ENCODE measurements around the gene TMEM147. TPM values are rescaled to one million over a fixed set of nuclear protein-coding genes. Genes with fewer than 3 reads are reported as not detected.
A peak's percentile ranks its signal among the peaks of the same experiment; 100 is the strongest.

The TMEM147 gene
- total and polyA plus RNA-seq, 2 of the 13 experiments (the other 11 are each of a cell fraction or from before 2014, with no cell fraction given), result 141 to 176 TPM

- CTCF ChIA-PET (ENCODE audit: low intra/inter-chr PET ratio, low total read pairs), result no interaction called here
- DNase-seq (ENCODE audit: low spot score), result no peak
- Histone ChIP-seq H3K4me3 (replicated peaks in 1 of 3; ENCODE audit: insufficient read depth in 1 of 3, low read depth in 2 of 3, low read length in 3 of 3) (no peak overlapping the region), H3K36me3 (replicated peaks in 1 of 2; ENCODE audit: control insufficient read depth in 1 of 2, insufficient read depth in 2 of 2, low read length in 2 of 2) (no peaks in the 10 kb centered on the region; a peak in 1 of 5 replicates), H2AFZ (ENCODE audit: low read length) (no peak overlapping the region), H3K4me1 (ENCODE audit: insufficient read depth, low read length) (peaks cover 36% of the 10 kb centered on the region), H3K4me2 (ENCODE audit: low read depth, low read length) (no peak overlapping the region), H3K9me3 (ENCODE audit: low read length) (no peaks in the 10 kb centered on the region), H3K27ac (ENCODE audit: extremely low read length, insufficient read depth, low read length) (no peak overlapping the region), H3K9ac (ENCODE audit: insufficient read depth, low read depth, low read length) (no peak overlapping the region), H3K27me3 (ENCODE audit: control insufficient read depth in 1 of 2, insufficient read depth in 2 of 2, low read length in 2 of 2) (no peaks in the 10 kb centered on the region), H4K20me1 (ENCODE audit: insufficient read depth, low read length) (no peaks in the 10 kb centered on the region), H3K79me2 (ENCODE audit: insufficient read depth, low read length) (peaks cover 7% of the 10 kb centered on the region)
- POLR2A ChIA-PET, result interaction anchor here (0.8 kb wide), 1 partner anchor 26 kb away, joined by 5 read pairs; the partner anchor contains the start of gene DMKN
- intact Hi-C loops (cut with micrococcal nuclease; ENCODE audit: unreplicated experiment) (no loop called here), in situ Hi-C loops (cut with HindIII; ENCODE audit: extremely low pct_ligation_motif_present, low pct_unique_long_range_greater_than_20kb) (no loop called here)
- FAIRE-seq, result no peak
- no peak for TF ChIP-seq ZNF205 (CRISPR knock-in tag; IDR thresholded peaks at IDR 0.05)
- no peak for TF ChIP-seq YY1 (IDR thresholded peaks at IDR 0.05; ENCODE audit: insufficient read depth, insufficient replicate concordance, low read depth, low read length)
- 87% methylated on average over 6 of the region's 6 CpGs for WGBS (ENCODE audit: low lambda C conversion rate)
- ATAC-seq, result no peak
- BruUV-seq (replicated peaks), result no TSS peak
Measured at GRCh38 chr19:35539314-35539713, 6.1 kb upstream of the TMEM147 start.

GRCh38 chr19:35539850-35540249 lies 5.6 kb upstream of the TMEM147 start:
- CTCF ChIA-PET (ENCODE audit: low intra/inter-chr PET ratio, low total read pairs), result no interaction called here
- TF ChIP-seq ZBTB33 (CRISPR knock-in tag; IDR thresholded peaks at IDR 0.05) (peak; percentile 89), ZFP91 (CRISPR knock-in tag; IDR thresholded peaks at IDR 0.05; ENCODE audit: borderline replicate concordance) (peak; percentile 36; the same call in 1 of the 2 replicates), ZNF746 (CRISPR knock-in tag; IDR thresholded peaks at IDR 0.05) (0 out of 2 replicates have a peak, but pooled peaks have one; percentile 13), ZNF530 (CRISPR knock-in tag; IDR thresholded peaks at IDR 0.05; ENCODE audit: low read depth) (no peak), ZNF33A (CRISPR knock-in tag; IDR thresholded peaks at IDR 0.05; ENCODE audit: borderline replicate concordance) (no peak), EED (CRISPR knock-in tag; IDR thresholded peaks at IDR 0.05) (no peak), ZNF3 (CRISPR knock-in tag; IDR thresholded peaks at IDR 0.05) (no peak), NFRKB (IDR thresholded peaks at IDR 0.05) (no peak), ZNF629 (CRISPR knock-in tag; conservative IDR thresholded peaks at IDR 0.05) (no peak), MBD4 (IDR thresholded peaks at IDR 0.05; ENCODE audit: borderline replicate concordance, low read length) (no peak), CEBPB (IDR thresholded peaks at IDR 0.05; ENCODE audit: borderline replicate concordance, low read depth, low read length) (0 out of 2 replicates have a peak, but pooled peaks have one; percentile 9)

More at GRCh38 chr19:35539850-35540249, 5.6 kb upstream of the TMEM147 start:
- ATAC-seq, result peak; percentile 57
- H2AFZ ChIP-seq (ENCODE audit: low read length), result no peak overlapping the region
- POLR2A ChIA-PET, result interaction anchor here (0.8 kb wide), 1 partner anchor 26 kb away, joined by 5 read pairs; the partner anchor contains the start of gene DMKN
- H3K27ac ChIP-seq (ENCODE audit: extremely low read length, insufficient read depth, low read length), result no peak overlapping the region
- no peaks in the 10 kb centered on the region for H3K9me3 ChIP-seq (ENCODE audit: low read length)
- in situ Hi-C loops (cut with HindIII; ENCODE audit: extremely low pct_ligation_motif_present, low pct_unique_long_range_greater_than_20kb) (no loop called here), intact Hi-C loops (cut with micrococcal nuclease; ENCODE audit: unreplicated experiment) (no loop called here)
- H3K9ac ChIP-seq (ENCODE audit: insufficient read depth, low read depth, low read length), result no peak overlapping the region
- peak; percentile 21 for DNase-seq (ENCODE audit: low spot score)
- H3K4me1 ChIP-seq (ENCODE audit: insufficient read depth, low read length), result peaks cover 35% of the 10 kb centered on the region
- H4K20me1 ChIP-seq (ENCODE audit: insufficient read depth, low read length), result no peaks in the 10 kb centered on the region
- H3K36me3 ChIP-seq (replicated peaks in 1 of 2; ENCODE audit: control insufficient read depth in 1 of 2, insufficient read depth in 2 of 2, low read length in 2 of 2), result no peaks in the 10 kb centered on the region; a peak in 1 of 5 replicates
- no TSS peak for BruUV-seq (replicated peaks)
- no peak overlapping the region for H3K4me2 ChIP-seq (ENCODE audit: low read depth, low read length)
- FAIRE-seq, result peak; percentile 32
- WGBS (ENCODE audit: low lambda C conversion rate), result 48% methylated on average over 12 of the region's 12 CpGs
- peaks cover 12% of the 10 kb centered on the region for H3K79me2 ChIP-seq (ENCODE audit: insufficient read depth, low read length)
- no peak overlapping the region for H3K4me3 ChIP-seq (replicated peaks in 1 of 3; ENCODE audit: insufficient read depth in 1 of 3, low read depth in 2 of 3, low read length in 3 of 3)
- H3K27me3 ChIP-seq (ENCODE audit: control insufficient read depth in 1 of 2, insufficient read depth in 2 of 2, low read length in 2 of 2), result no peaks in the 10 kb centered on the region; a peak in 1 of 5 replicates

All from HepG2 (cell line).